RWPE2 (cell line): Measurements from ENCODE around the gene EDIL3.

Experiments used
- ATAC-seq: fragments of 200-7000 bp; cut with Tn5 transposase; 3 replicates; pipeline ENCODE4 v1.9.1; 2021; ENCODE audit warnings: low read depth
- DNase-seq: peaks from one replicate; pipeline ENCODE4 v3.0.0-alpha.2; 2020; ENCODE audit warnings: low spot score
- H3K27ac ChIP-seq: fragments of 450-650 bp; 2 replicates; pipeline ENCODE4 v1.5.1; 2017; ENCODE audit warnings: mild to moderate bottlenecking; ENCODE audit not compliant: poor library complexity, severe bottlenecking
- H3K27me3 ChIP-seq: fragments of 250-450 bp; sonication (Bioruptor Pico); 2 replicates; pipeline ENCODE4 v1.5.1; 2021; ENCODE audit warnings: mild to moderate bottlenecking, moderate library complexity; ENCODE audit not compliant: insufficient read depth, poor library complexity, severe bottlenecking
- H3K36me3 ChIP-seq: fragments of 250-450 bp; sonication (Bioruptor Pico); 2 replicates; pipeline ENCODE4 v1.5.1; 2020; ENCODE audit warnings: low read depth, mild to moderate bottlenecking, moderate library complexity
- H3K4me1 ChIP-seq: fragments of 250-450 bp; sonication (Bioruptor Pico); 2 replicates; pipeline ENCODE4 v1.5.1; 2021; ENCODE audit warnings: mild to moderate bottlenecking, moderate library complexity; ENCODE audit not compliant: insufficient read depth, poor library complexity, severe bottlenecking
- H3K4me3 ChIP-seq: fragments of 250-450 bp; sonication (Bioruptor Pico); 2 replicates; pipeline ENCODE4 v1.5.1; 2021; ENCODE audit warnings: mild to moderate bottlenecking, moderate library complexity; ENCODE audit not compliant: severe bottlenecking
- H3K9me3 ChIP-seq: fragments of 250-450 bp; sonication (Bioruptor Pico); 2 replicates; pipeline ENCODE4 v1.5.1; 2021; ENCODE audit warnings: mild to moderate bottlenecking, moderate library complexity; ENCODE audit not compliant: severe bottlenecking
- TF ChIP-seq, protein P1 (sequence below): fragments of 450-650 bp; IDR thresholded peaks from one replicate; pipeline ENCODE4 v1.5.1; 2017; ENCODE audit warnings: mild to moderate bottlenecking, moderate library complexity; ENCODE audit not compliant: poor library complexity, severe bottlenecking

Gene EDIL3

GRCh38 chr5:84360056-84360455 lies 24.6 kb downstream of the EDIL3 start:
- H3K36me3 ChIP-seq: no peaks in the 10 kb centered on the region
- DNase-seq (no peak), ATAC-seq (no peak)
- H3K4me3 ChIP-seq: no peak overlapping the region
- H3K27ac ChIP-seq: no peak overlapping the region
- H3K4me1 ChIP-seq: peaks cover 11% of the 10 kb centered on the region
- TF ChIP-seq, protein P1, sequence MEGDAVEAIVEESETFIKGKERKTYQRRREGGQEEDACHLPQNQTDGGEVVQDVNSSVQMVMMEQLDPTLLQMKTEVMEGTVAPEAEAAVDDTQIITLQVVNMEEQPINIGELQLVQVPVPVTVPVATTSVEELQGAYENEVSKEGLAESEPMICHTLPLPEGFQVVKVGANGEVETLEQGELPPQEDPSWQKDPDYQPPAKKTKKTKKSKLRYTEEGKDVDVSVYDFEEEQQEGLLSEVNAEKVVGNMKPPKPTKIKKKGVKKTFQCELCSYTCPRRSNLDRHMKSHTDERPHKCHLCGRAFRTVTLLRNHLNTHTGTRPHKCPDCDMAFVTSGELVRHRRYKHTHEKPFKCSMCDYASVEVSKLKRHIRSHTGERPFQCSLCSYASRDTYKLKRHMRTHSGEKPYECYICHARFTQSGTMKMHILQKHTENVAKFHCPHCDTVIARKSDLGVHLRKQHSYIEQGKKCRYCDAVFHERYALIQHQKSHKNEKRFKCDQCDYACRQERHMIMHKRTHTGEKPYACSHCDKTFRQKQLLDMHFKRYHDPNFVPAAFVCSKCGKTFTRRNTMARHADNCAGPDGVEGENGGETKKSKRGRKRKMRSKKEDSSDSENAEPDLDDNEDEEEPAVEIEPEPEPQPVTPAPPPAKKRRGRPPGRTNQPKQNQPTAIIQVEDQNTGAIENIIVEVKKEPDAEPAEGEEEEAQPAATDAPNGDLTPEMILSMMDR: no peak
- H3K27me3 ChIP-seq: no peaks in the 10 kb centered on the region
- H3K9me3 ChIP-seq: no peaks in the 10 kb centered on the region

DNA sequence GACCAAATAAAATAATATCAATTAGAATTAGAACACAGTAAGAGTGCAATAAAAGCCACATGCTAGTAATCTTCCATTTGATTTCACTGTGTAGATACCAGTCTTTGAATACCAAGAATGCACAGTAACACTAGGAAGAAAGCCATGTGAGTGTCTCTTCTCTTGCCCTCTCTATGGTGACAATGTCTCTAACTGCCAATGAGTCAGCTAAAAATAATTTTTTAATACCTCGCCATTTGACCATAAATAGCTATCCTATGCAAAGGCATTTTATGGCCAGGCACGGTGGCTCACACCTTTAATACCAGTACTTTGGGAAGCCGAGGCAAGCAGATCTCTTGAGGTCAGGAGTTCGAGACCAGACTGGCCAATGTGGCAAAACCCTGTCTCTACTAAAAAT lies 30.6 kb downstream of the EDIL3 start:
- ATAC-seq (no peak), DNase-seq (no peak)
- H3K27me3 ChIP-seq: peaks cover 2% of the 10 kb centered on the region
- H3K9me3 ChIP-seq: no peaks in the 10 kb centered on the region
- H3K36me3 ChIP-seq: no peaks in the 10 kb centered on the region
- H3K27ac ChIP-seq: no peak overlapping the region
- TF ChIP-seq, protein P1: no peak
- no peak overlapping the region for H3K4me3 ChIP-seq
- H3K4me1 ChIP-seq: no peaks in the 10 kb centered on the region

- H3K4me3 ChIP-seq: no peak overlapping the region
- H3K27ac ChIP-seq: no peak overlapping the region
- TF ChIP-seq, protein P1: no peak
- no peaks in the 10 kb centered on the region for H3K9me3 ChIP-seq
- H3K36me3 ChIP-seq: no peaks in the 10 kb centered on the region
- H3K27me3 ChIP-seq: peaks cover 16% of the 10 kb centered on the region
- no peak for ATAC-seq
- H3K4me1 ChIP-seq: peaks cover 2% of the 10 kb centered on the region
- no peak for DNase-seq
Observed at GRCh38 chr5:84344788-84345187, 39.9 kb downstream of the EDIL3 start.

DNA sequence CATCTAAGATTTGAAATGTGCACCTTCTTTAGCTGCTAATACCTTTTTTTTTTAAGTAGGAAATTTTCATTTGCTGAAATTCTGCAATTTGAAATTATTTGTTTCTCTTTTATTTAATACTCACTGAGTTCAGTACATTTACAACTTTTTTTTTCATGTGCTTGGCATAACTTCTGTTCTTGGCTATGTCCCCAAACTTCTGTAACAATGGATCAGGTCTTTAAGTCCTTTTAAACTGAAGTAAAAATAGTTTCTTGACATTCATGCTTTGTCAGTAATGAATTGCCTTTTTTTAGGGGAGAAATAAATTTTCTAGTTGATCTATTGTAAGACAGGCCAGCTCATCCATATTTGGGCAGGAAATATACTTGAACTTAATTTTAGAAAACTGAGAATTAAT lies 41.5 kb downstream of the EDIL3 start:
- ATAC-seq (no peak), DNase-seq (no peak)
- Histone ChIP-seq H3K36me3 (no peaks in the 10 kb centered on the region), H3K4me3 (no peak overlapping the region), H3K9me3 (no peaks in the 10 kb centered on the region), H3K4me1 (peaks cover 2% of the 10 kb centered on the region), H3K27me3 (peaks cover 16% of the 10 kb centered on the region), H3K27ac (no peak overlapping the region)
- TF ChIP-seq, protein P1: no peak

DNA sequence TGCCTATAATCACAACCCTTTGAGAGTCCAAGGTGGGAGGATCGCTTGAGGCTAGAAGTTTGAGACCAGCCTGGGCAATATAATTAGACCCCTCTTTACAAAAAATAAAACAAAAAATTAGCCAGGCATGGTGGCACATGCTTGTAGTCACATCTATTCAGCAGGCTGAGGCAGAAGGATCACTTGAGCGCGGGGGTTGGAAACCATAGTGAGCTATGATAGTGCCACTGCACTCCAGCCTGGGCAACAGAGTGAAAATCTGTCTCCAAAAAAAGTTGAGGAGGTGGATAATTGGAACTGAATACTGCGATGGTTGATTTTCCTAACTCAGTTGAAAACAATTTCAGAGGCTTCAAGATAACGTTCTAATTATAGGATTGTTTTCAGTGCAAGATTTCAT lies 52.6 kb downstream of the EDIL3 start:
- TF ChIP-seq, protein P1: no peak
- 0 out of 2 replicates have a peak, but pooled peaks cover 3% of the 10 kb centered on the region for H3K36me3 ChIP-seq
- H3K4me3 ChIP-seq: no peak overlapping the region
- H3K4me1 ChIP-seq: no peaks in the 10 kb centered on the region
- no peaks in the 10 kb centered on the region for H3K9me3 ChIP-seq
- no peak for ATAC-seq
- H3K27ac ChIP-seq: no peak overlapping the region
- no peaks in the 10 kb centered on the region for H3K27me3 ChIP-seq
- no peak for DNase-seq
